ENCODE results near the gene PRMT6.
"Not testable (repeated sequence)": the region's sequence is repeated elsewhere in the genome, so short reads cannot be mapped to it uniquely, and the experiment has no call there.

Gene PRMT6

GRCh38 chr1:107058245-107059032, 2.0 kb downstream of the PRMT6 start:
- Mint-ChIP-seq H3K27ac (no peak overlapping the region), H3K4me1 (ENCODE audit: low read depth) (peaks cover 22% of the 10 kb centered on the region), H3K9me3 (no peaks in the 10 kb centered on the region), H3K36me3 (ENCODE audit: low read depth) (peaks cover 23% of the 10 kb centered on the region), H3K27me3 (no peaks in the 10 kb centered on the region), H3K4me3 (no peak overlapping the region)
- intact Hi-C loops (cut with micrococcal nuclease), result no loop called here

GRCh38 chr1:107061886-107062285, 5.4 kb downstream of the PRMT6 start:
- H3K27ac Mint-ChIP-seq, result no peak overlapping the region

GRCh38 chr1:107073493-107073892, 17.0 kb downstream of the PRMT6 start:
- no peaks in the 10 kb centered on the region for H3K36me3 Mint-ChIP-seq (ENCODE audit: low read depth)
- no peak overlapping the region for H3K27ac Mint-ChIP-seq
- H3K9me3 Mint-ChIP-seq, result no peaks in the 10 kb centered on the region

More at GRCh38 chr1:107061886-107062285, 5.4 kb downstream of the PRMT6 start:
- H3K36me3 Mint-ChIP-seq (ENCODE audit: low read depth), result peaks cover 14% of the 10 kb centered on the region
- H3K4me1 Mint-ChIP-seq (ENCODE audit: low read depth), result peaks cover 16% of the 10 kb centered on the region
- H3K27me3 Mint-ChIP-seq, result no peaks in the 10 kb centered on the region
- no peaks in the 10 kb centered on the region for H3K9me3 Mint-ChIP-seq
- no peak overlapping the region for H3K4me3 Mint-ChIP-seq
- intact Hi-C loops (cut with micrococcal nuclease), result no loop called here

GRCh38 chr1:107076841-107077240, 20.4 kb downstream of the PRMT6 start:
- H3K9me3 Mint-ChIP-seq, result no peaks in the 10 kb centered on the region
- H3K27ac Mint-ChIP-seq, result no peak overlapping the region
- no peak overlapping the region for H3K4me3 Mint-ChIP-seq
- H3K4me1 Mint-ChIP-seq (ENCODE audit: low read depth), result no peaks in the 10 kb centered on the region
- intact Hi-C loops (cut with micrococcal nuclease), result no loop called here
- H3K27me3 Mint-ChIP-seq, result peaks cover 4% of the 10 kb centered on the region
- no peaks in the 10 kb centered on the region for H3K36me3 Mint-ChIP-seq (ENCODE audit: low read depth)

More at GRCh38 chr1:107073493-107073892, 17.0 kb downstream of the PRMT6 start:
- Mint-ChIP-seq H3K27me3 (peaks cover 5% of the 10 kb centered on the region), H3K4me3 (no peak overlapping the region), H3K4me1 (ENCODE audit: low read depth) (no peaks in the 10 kb centered on the region)
- intact Hi-C loops (cut with micrococcal nuclease), result no loop called here

GRCh38 chr1:107079249-107079648, 22.8 kb downstream of the PRMT6 start:
- H3K36me3 Mint-ChIP-seq (ENCODE audit: low read depth), result no peaks in the 10 kb centered on the region
- H3K27me3 Mint-ChIP-seq, result peaks cover 3% of the 10 kb centered on the region
- no peaks in the 10 kb centered on the region for H3K9me3 Mint-ChIP-seq
- no peak overlapping the region for H3K27ac Mint-ChIP-seq
- intact Hi-C loops (cut with micrococcal nuclease), result no loop called here
- no peaks in the 10 kb centered on the region for H3K4me1 Mint-ChIP-seq (ENCODE audit: low read depth)
- no peak overlapping the region for H3K4me3 Mint-ChIP-seq

GRCh38 chr1:107081102-107081501, 24.6 kb downstream of the PRMT6 start:
- intact Hi-C loops (cut with micrococcal nuclease), result no loop called here
- H3K27me3 Mint-ChIP-seq, result peaks cover 1% of the 10 kb centered on the region
- no peaks in the 10 kb centered on the region for H3K36me3 Mint-ChIP-seq (ENCODE audit: low read depth)
- H3K9me3 Mint-ChIP-seq, result no peaks in the 10 kb centered on the region
- no peak overlapping the region for H3K27ac Mint-ChIP-seq
- H3K4me1 Mint-ChIP-seq (ENCODE audit: low read depth), result no peaks in the 10 kb centered on the region
- H3K4me3 Mint-ChIP-seq, result no peak overlapping the region

- no peaks in the 10 kb centered on the region for H3K36me3 Mint-ChIP-seq (ENCODE audit: low read depth)
- H3K4me3 Mint-ChIP-seq, result no peak overlapping the region
- no peaks in the 10 kb centered on the region for H3K4me1 Mint-ChIP-seq (ENCODE audit: low read depth)
- no peak overlapping the region for H3K27ac Mint-ChIP-seq
- intact Hi-C loops (cut with micrococcal nuclease), result no loop called here
- no peaks in the 10 kb centered on the region for H3K27me3 Mint-ChIP-seq
- H3K9me3 Mint-ChIP-seq, result no peaks in the 10 kb centered on the region
Measured at GRCh38 chr1:107091418-107091817, 34.9 kb downstream of the PRMT6 start.

- H3K27me3 Mint-ChIP-seq; H3K27ac Mint-ChIP-seq; H3K4me3 Mint-ChIP-seq; H3K4me1 Mint-ChIP-seq (ENCODE audit: low read depth); H3K9me3 Mint-ChIP-seq; H3K36me3 Mint-ChIP-seq (ENCODE audit: low read depth); intact Hi-C loops (cut with micrococcal nuclease): not testable (repeated sequence)
Measured at GRCh38 chr1:107093395-107093794, 36.9 kb downstream of the PRMT6 start.

GRCh38 chr1:107095647-107096046, 39.2 kb downstream of the PRMT6 start:
- Mint-ChIP-seq H3K36me3 (ENCODE audit: low read depth) (no peaks in the 10 kb centered on the region), H3K27me3 (no peaks in the 10 kb centered on the region), H3K4me1 (ENCODE audit: low read depth) (no peaks in the 10 kb centered on the region), H3K4me3 (no peak overlapping the region), H3K9me3 (peaks cover 9% of the 10 kb centered on the region), H3K27ac (no peak overlapping the region)
- intact Hi-C loops (cut with micrococcal nuclease), result no loop called here

GRCh38 chr1:107096690-107097089, 40.2 kb downstream of the PRMT6 start:
- H3K9me3 Mint-ChIP-seq, result peaks cover 9% of the 10 kb centered on the region
- H3K4me3 Mint-ChIP-seq, result no peak overlapping the region
- no peak overlapping the region for H3K27ac Mint-ChIP-seq
- intact Hi-C loops (cut with micrococcal nuclease), result no loop called here
- no peaks in the 10 kb centered on the region for H3K27me3 Mint-ChIP-seq
- no peaks in the 10 kb centered on the region for H3K4me1 Mint-ChIP-seq (ENCODE audit: low read depth)
- no peaks in the 10 kb centered on the region for H3K36me3 Mint-ChIP-seq (ENCODE audit: low read depth)

GRCh38 chr1:107098961-107099360, 42.5 kb downstream of the PRMT6 start:
- Mint-ChIP-seq H3K36me3 (ENCODE audit: low read depth) (no peaks in the 10 kb centered on the region), H3K27ac (no peak overlapping the region), H3K9me3 (peaks cover 9% of the 10 kb centered on the region), H3K4me3 (no peak overlapping the region), H3K27me3 (no peaks in the 10 kb centered on the region), H3K4me1 (ENCODE audit: low read depth) (no peaks in the 10 kb centered on the region)
- intact Hi-C loops (cut with micrococcal nuclease), result no loop called here

GRCh38 chr1:107100331-107100984, 44.0 kb downstream of the PRMT6 start:
- no peaks in the 10 kb centered on the region for H3K4me1 Mint-ChIP-seq (ENCODE audit: low read depth)
- H3K4me3 Mint-ChIP-seq, result no peak overlapping the region
- no peak overlapping the region for H3K27ac Mint-ChIP-seq
- intact Hi-C loops (cut with micrococcal nuclease), result no loop called here
- H3K27me3 Mint-ChIP-seq, result no peaks in the 10 kb centered on the region
- no peaks in the 10 kb centered on the region for H3K36me3 Mint-ChIP-seq (ENCODE audit: low read depth)
- H3K9me3 Mint-ChIP-seq, result peaks cover 9% of the 10 kb centered on the region

GRCh38 chr1:107105914-107106313, 49.4 kb downstream of the PRMT6 start:
- H3K27ac Mint-ChIP-seq, result no peak overlapping the region
- no peak overlapping the region for H3K4me3 Mint-ChIP-seq
- no peaks in the 10 kb centered on the region for H3K36me3 Mint-ChIP-seq (ENCODE audit: low read depth)
- no peaks in the 10 kb centered on the region for H3K9me3 Mint-ChIP-seq
- H3K27me3 Mint-ChIP-seq, result no peaks in the 10 kb centered on the region
- no peaks in the 10 kb centered on the region for H3K4me1 Mint-ChIP-seq (ENCODE audit: low read depth)
- intact Hi-C loops (cut with micrococcal nuclease), result no loop called here

Measured in dendritic cell treated with granulocyte-macrophage colony-stimulating factor and Interleukin-4, amounts not matched to agents 40 ng/mL and 50 ng/mL, for 4 days (primary cell).